NCI-H2081 (cell line): Measurements from ENCODE around the gene ECE1.
"Not testable (repeated sequence)": the region's sequence is repeated elsewhere in the genome, so short reads cannot be mapped to it uniquely, and the experiment has no call there.

ENCODE experiments used
- DNase-seq, 2 experiments: peaks; one replicate each; lab custom pipeline; 2025; lab: John Stamatoyannopoulos, UW

Gene ECE1

DNA sequence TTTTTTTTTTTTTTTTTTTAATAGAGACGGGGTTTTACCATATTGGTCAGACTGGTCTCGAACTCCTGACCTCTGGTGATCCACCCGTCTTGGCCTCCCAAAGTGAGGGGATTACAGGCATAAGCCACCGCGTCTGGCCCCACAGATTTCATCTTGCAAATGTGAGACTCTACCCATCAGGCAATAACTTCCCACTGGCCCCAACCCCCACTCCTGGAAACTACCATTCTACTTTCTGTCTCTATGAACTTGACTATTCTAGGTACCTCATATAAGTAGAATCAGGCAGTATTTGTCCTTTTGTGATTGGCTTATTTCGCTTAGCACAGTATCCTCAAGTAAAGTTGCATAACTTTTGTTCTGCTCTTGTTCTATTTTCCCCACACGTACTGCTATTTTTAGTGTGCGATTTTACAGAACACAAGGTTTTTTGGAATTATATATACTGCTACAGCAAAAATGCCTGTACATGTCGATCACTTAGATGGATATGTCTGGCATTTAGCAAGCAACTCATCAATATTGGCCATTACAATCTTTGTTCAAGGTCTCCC is 40.2 kb downstream of the ECE1 start:
- DNase-seq = no peak

DNA sequence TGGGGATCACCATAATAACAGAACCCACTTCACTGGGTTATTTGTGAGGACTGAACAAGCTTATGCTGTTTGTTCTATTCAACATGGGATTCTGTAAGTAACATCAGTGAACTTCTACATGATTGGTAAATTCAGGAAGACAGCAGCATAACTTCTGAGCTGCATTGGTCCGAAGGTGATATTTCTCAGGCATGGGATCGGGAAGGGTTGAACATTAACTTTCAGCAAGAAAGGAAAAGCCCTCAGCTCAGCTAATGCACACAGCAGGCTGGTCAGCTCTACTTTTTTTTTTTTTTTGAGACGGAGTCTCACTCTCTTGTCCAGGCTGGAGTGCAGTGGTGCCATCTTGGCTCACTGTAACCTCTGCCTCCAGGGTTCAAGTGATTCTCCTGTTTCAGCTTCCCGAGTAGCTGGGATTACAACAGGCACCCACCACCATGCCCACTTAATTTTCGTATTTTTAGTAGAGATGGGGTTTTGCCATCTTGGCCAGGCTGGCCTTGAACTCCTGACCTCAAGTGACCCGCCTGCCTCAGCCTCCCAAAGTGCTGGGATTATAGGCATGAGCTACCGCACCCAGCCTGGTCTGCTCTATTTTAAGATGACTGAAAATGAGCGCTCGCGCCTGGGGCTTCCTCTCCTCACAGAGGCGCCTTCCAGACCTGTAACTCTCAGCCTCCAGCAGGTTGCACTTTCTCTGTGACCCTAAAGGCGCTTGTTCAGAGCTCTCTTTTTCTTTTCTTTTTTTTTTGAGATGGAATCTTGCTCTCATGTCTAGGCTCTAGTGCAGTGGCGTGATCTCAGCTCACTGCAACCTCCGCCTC is 42.2 kb downstream of the ECE1 start:
- DNase-seq = no peak

GRCh38 chr1:21246905-21247642 is 43.2 kb downstream of the ECE1 start:
- DNase-seq = no peak

DNA sequence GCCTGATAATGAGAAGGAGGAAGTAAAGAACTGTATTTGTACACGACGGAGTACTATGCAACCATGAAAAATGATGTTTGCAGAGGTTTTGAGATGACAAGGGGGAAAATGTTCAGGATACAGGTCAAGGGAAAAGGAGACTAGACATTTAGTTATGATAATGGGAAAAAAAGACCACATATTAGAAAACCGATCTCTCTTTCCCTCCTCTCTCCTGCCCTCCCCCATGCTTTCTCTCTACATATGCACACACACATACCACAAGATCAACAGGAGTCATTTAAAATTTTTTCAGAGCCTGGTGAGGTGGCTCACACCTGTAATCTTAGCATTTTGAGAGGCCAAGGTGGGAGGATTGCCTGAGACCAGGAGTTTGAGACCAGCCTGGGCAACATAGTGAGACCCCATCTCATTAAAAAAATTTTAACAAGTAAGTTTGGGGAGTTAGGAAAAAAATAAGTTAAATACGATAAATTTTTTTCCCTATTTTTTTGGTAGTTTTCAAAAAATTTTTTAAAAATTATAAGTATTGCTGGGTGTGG is 44.5 kb downstream of the ECE1 start:
- no peak for DNase-seq

DNA sequence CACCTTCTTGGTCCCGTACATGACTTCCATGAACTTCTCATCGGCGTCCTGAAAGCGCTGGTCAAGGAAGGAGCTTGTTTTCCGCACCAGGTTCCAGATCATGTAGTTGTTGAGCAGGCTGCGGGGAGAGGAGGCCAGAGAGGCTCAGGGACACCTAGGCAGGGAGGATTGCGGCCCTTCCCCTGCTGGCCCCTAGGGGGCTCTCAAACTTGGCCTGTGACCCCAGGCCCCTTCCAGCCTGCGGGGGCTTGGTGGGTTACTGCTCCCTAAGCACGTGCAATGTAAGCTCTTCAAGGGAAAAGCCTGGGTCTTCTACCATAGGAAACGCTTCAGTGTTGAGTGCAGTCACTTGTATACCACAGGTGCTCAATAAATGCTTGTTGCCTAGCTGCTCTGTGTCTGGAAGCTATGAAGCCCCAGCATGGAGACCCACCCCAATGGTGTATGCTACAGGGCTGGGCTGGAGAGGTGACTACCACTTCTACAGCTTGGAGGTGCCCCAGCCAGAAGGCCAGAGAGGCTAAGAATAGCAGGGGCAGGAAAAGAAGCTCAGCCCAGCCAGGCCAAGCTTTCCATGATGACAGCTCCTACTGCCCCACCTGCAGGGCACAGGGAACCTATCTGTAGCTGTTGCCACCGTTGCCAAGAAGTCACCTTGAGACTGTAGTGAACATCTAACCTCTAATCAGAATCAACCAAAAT is 45.1 kb downstream of the ECE1 start:
- DNase-seq = no peak

- no peak for DNase-seq
These were observed 46.1 kb downstream of the ECE1 start for GRCh38 chr1:21244154-21244553.

DNA sequence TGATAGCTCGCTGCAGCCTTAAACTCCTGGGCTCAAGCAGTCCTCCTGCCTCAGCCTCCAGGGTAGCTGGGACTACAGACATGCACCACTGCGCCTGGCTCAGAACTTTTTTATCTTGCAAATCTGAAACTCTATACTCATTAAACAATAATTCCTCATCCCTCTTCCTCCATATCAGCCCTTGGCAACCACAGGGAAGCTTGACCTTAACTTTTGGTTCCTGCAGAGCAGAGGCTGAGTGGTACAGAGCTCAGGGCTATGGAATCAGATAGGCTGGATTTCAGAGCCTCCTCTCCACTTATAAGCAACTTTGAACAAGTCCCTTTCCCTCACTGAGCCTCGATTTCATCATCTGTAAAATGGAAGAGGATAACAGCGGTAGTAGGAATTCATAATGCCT is 47.4 kb downstream of the ECE1 start:
- no peak for DNase-seq

- DNase-seq = no peak
These were observed 48.3 kb downstream of the ECE1 start for GRCh38 chr1:21241771-21242581.

DNA sequence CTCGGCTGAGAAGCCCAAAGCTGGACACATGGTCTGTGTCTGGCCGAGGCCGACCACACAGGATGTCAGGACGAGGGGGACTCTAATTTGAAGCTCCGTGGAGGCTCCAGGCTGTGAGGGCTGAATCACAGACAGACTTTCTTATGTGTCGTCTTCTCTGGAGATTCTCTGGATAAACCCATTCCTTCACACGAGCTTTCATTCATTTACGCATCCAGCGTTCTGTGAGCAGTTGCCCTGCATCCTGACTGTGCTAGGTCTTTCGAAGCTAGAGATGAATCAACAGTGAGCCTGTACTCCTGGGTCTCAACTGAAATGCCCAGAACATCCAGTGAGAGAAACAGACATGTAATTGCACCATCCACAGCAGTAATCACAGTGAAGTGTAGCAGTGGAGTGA is 49.6 kb downstream of the ECE1 start:
- no peak for DNase-seq

DNA sequence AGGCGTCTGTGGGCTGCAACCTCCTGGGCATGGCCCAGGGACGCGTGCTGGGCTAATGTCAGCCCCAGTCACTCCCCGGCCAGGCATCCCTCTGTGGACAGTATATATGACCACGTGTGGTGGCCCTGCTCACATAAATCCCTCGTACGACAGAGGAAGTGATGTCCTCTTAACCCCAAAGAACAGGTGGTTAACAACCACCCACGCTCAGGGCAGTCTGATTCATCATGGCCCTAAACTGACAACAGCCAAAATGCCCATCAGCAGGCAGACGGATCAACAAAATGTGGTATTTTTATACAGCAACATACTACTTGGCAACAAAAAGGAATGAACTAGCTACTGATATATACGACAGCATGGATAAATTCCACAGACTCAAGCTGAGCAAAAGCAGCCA is 51.0 kb downstream of the ECE1 start:
- DNase-seq = no peak

- DNase-seq = no peak
These were observed 52.0 kb downstream of the ECE1 start for GRCh38 chr1:21238141-21238800.

GRCh38 chr1:21237446-21238088 is 52.7 kb downstream of the ECE1 start:
- no peak for DNase-seq

DNA sequence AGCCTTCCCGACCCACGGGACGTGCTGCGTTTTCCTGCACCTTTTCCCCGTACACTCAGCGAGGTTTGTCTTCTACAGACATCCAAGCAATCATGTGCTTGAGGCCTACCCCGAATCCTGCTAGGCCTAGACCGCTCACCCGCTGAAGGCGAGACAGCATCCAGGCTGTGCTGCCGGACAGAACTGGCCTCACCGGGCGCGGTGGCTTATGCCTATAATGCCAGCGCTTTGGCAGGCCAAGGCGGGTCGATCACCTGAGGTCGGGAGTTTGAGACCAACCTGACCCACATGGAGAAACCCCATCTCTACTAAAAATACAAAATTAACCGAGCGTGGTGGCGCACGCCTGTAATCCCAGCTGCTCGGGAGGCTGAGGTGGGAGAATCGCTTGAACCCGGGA is 54.1 kb downstream of the ECE1 start:
- no peak for DNase-seq

- DNase-seq = no peak
These were observed 55.5 kb downstream of the ECE1 start for GRCh38 chr1:21234779-21235178.

- DNase-seq = no peak
These were observed 56.8 kb downstream of the ECE1 start for GRCh38 chr1:21233490-21233889.

DNA sequence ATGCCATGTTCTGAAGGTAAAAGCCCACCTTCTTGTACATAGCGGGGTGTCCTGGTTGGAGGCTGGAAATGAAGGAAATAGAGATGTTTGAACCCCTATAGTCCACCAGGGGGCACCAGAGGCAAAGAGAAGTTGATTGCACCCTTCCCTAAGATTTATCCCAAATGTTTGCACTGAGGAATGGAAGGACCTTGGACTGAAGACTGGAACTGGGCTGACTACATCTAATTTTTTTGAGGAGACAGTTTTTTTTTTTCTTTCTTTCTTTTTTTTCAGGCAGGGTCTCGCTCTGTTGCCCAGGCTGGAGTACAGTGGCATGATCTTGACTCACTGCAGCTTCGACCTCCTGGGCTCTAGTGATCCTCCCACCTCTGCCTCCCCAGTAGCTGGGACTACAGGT is 58.2 kb downstream of the ECE1 start:
- peak; percentile 47 to 53 for DNase-seq

DNA sequence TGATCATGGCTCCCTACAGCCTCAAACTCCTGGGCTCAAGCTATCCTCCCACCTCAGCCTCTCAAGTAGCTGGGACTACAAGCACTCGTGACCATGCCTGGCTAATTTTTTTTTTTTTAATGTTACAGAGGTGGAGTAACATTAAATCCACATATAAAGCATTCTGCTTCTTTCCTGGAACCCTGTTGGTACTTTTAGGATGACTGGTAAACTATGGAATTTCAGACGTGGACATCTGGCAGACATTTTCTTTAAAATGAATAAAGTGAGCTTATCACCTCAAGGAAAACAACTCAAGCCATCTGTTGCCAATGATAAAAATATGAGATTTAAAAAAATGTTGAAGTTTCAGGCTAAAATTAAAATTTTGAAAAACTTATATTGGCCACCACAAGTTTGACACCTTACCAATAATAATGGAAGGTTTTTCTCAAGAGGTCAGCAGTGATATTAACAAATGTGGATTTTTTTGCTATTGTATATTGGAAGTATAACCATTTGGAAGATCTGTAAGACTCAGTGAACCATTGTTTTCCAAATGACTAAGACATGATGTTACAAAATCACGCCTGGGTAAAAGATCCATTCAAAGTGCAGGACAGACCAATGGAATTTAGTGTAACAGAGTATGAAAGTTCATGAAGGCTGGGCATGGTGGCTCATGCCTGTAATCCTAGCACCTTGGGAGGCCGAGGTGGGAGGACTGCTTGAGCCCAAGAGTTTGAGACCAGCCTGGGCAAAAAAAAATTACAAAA is 60.8 kb downstream of the ECE1 start:
- no peak for DNase-seq

DNA sequence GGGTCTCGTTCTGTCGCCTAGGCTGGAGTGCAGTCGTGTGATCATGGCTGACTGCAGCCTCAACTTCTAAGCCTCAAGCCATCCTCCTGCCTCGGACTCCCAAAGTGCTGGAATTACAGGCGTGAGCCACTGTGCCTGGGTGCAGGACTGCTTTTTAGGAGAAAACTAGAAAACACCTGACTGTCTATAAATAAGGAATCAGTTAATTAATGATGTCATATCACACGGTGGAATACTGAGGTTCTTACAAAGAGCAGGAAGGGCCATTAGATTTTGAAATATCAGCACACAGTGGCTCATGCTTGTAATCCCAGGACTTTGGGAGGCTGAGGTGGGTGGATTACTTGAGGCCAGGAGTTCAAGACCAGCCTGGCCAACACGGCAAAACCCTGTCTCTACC is 62.0 kb downstream of the ECE1 start:
- DNase-seq = not testable (repeated sequence)

GRCh38 chr1:21225065-21225464 is 65.2 kb downstream of the ECE1 start:
- DNase-seq = no peak

GRCh38 chr1:21220815-21221214 is 69.4 kb downstream of the ECE1 start:
- DNase-seq = peak; percentile 76 to 89
